Adrenal gland (tissue), 12 donors: Measurements from ENCODE around the gene PPTC7. TPM values are rescaled to one million over a fixed set of nuclear protein-coding genes. Genes with fewer than 3 reads are reported as not detected.
"Not testable (repeated sequence)": the region's sequence is repeated elsewhere in the genome, so short reads cannot be mapped to it uniquely, and the experiment has no call there.

Experiments used
- DNase-seq, 7 donors: peaks; one replicate each; pipeline ENCODE4 v3.0.0-alpha.2; 2019 to 2020
- H3K27ac ChIP-seq, 5 donors: fragments of 200-600 bp; sonication (generic) in 4 of 5; 1 replicate in 3 of 5; 2 replicates in 2 of 5; pipeline versions ENCODE4 v1.5.1 to v1.8.0; 2016 to 2020; ENCODE audit warnings: mild to moderate bottlenecking in 1 of 5
- H3K27me3 ChIP-seq: fragments of 200-600 bp; 2 replicates; pipeline ENCODE4 v1.8.0; 2021
- H3K36me3 ChIP-seq, 2 donors: fragments of 200-600 bp; replicated peaks in 1 of 2; 1 replicate in 1 of 2; 2 replicates in 1 of 2; pipeline versions ENCODE4 v1.5.1 to v1.8.0; 2018 to 2022
- H3K4me1 ChIP-seq, 2 donors: fragments of 200-600 bp; replicated peaks in 1 of 2; 1 replicate in 1 of 2; 2 replicates in 1 of 2; pipeline versions ENCODE4 v1.5.1 to v1.8.0; 2018 to 2021
- H3K4me3 ChIP-seq, 4 donors: fragments of 200-600 bp; sonication (generic) in 3 of 4; one replicate each; pipeline ENCODE4 v1.5.1; 2016 to 2018
- H3K9me3 ChIP-seq, 3 donors: fragments of 200-600 bp; sonication (generic) in 1 of 3; replicated peaks in 1 of 3; 1 replicate in 2 of 3; 2 replicates in 1 of 3; pipeline versions ENCODE4 v1.5.1 to v1.8.0; 2016 to 2021
- POLR2A ChIP-seq, 2 donors: fragments of 450-650 bp; IDR thresholded peaks; one replicate each; pipeline ENCODE4 v1.6.1; 2017; ENCODE audit warnings: antibody characterized with exemption in 2 of 2, mild to moderate bottlenecking in 2 of 2, moderate library complexity in 1 of 2
- WGBS, 4 donors: extraction: QIAGEN DNeasy Blood & Tissue Kit in 2 of 4; methylation state at CpG; one replicate each; pipeline versions ENCODE4 v1.1.5 to v1.1.7; 2013 to 2017; 5-methylcytosine and 5-hydroxymethylcytosine counted together
- intact Hi-C, 2 donors: fragments of 100-400 bp; cut with DNase I; formaldehyde crosslinking; loops; one replicate each; pipeline versions ENCODE4 v1.14.1 to v1.15.0; 2022 to 2023
- polyA plus RNA-seq, 3 donors: library from polyadenylated mRNA; stranded (reverse); fragments of 200-250 nt in 2 of 3; fragments of 350-450 nt in 1 of 3; fragmentation: Illumina TruSeq in 1 of 3; extraction: RNeasy Lipid Tissue Mini Kit (QIAGEN cat#74804) in 1 of 3; gene quantifications; one replicate each; pipeline ENCODE4 v1.2.3, GENCODE V29; 2013 to 2014
- total RNA-seq, 9 donors: library from RNA; depleted of rRNA in 4 of 9; stranded (reverse); fragments of >200 nt in 4 of 9; fragments of 120-200 nt in 1 of 9; fragmentation: NEBNext Ultra II Directional in 1 of 9; extraction: Animal tissue kit (Norgen Biotek cat#: 25700) in 1 of 9; gene quantifications; one replicate each; pipeline versions ENCODE4 v1.1.0 to v1.2.4, GENCODE V29; 2013 to 2023
- TF ChIP-seq, protein P1 (sequence below), 6 experiments: fragments of 450-650 bp in 4 of 6; fragments of 200-600 bp in 2 of 6; sonication (generic) in 1 of 6; IDR thresholded peaks; 1 replicate in 5 of 6; 2 replicates in 1 of 6; pipeline versions ENCODE4 v1.5.1 to v1.8.0; 2016 to 2021; ENCODE audit warnings: antibody characterized with exemption in 6 of 6, mild to moderate bottlenecking in 2 of 6, moderate library complexity in 1 of 6
- donor health status: healthy with polysubstance abuse.
- donor health status: Bipolar disorder and iron deficiency.
- donor health status: DM: yes; HTN: yes; CAD: no.
- donor health status: DM: no; HTN: no; CAD: no.
- donor health status: DM: no; HTN: no; CAD: no.
- donor health status: DM: yes; HTN: yes; CAD: no.

PPTC7 gene
- total and polyA plus RNA-seq, 12 donors = 7.1 to 43.4 (median 20.1) TPM

DNA sequence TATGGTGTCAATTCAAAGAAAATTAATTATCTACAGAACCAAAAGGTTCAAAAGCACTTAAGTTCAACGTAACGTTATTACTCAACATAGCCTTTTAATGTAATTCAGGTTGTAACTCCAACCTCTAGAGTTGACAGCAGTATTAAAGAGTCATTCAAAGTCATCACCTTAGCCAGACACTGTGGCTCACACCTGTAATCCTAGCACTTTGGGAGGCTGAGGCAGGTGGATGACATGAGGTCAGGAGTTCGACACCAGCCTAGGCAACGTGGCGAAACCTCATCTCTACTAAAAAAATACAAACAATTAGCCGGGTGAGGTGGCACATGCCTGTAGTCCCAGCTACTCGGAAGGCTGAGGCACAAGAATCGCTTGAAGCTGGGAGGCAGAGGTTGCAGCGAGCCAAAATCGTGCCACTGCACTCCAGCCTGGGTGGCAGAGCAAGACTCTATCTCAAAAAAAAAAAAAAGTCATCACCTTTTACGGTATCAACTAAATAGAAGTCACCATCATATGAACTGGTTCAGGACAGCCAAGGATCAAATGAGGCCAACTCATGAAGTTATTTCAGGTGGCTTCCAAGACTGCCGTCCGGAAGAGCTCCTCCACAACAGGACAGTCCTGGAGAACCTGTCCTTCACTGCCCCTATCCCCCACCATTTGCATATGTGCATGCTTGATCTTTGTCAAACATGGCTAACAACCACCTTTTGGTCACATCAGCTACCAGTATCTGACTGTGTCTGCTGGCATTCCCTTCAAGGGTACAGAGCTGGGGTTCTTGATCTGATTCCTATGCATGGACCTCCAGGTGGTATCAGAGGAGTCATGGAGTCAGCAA lies 4.2 kb downstream of the PPTC7 start:
- WGBS, 4 donors = 80 to 89% (median 81%) methylated on average over 10 to 13 of the region's 13 CpGs
- no peaks in the 10 kb centered on the region for H3K36me3 ChIP-seq
- H3K27me3 ChIP-seq = no peaks in the 10 kb centered on the region
- intact Hi-C loops = no loop called here
- TF ChIP-seq, protein P1, sequence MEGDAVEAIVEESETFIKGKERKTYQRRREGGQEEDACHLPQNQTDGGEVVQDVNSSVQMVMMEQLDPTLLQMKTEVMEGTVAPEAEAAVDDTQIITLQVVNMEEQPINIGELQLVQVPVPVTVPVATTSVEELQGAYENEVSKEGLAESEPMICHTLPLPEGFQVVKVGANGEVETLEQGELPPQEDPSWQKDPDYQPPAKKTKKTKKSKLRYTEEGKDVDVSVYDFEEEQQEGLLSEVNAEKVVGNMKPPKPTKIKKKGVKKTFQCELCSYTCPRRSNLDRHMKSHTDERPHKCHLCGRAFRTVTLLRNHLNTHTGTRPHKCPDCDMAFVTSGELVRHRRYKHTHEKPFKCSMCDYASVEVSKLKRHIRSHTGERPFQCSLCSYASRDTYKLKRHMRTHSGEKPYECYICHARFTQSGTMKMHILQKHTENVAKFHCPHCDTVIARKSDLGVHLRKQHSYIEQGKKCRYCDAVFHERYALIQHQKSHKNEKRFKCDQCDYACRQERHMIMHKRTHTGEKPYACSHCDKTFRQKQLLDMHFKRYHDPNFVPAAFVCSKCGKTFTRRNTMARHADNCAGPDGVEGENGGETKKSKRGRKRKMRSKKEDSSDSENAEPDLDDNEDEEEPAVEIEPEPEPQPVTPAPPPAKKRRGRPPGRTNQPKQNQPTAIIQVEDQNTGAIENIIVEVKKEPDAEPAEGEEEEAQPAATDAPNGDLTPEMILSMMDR (IDR thresholded peaks at IDR 0.05) = no peak
- TF ChIP-seq POLR2A (IDR thresholded peaks at IDR 0.05) = no peak
- H3K4me1 ChIP-seq = peaks cover 46 to 83% of the 10 kb centered on the region in 2 donors
- DNase-seq = peak in 1 of 7 donors; percentile 42
- H3K4me3 ChIP-seq = peak overlapping the region in 2 of 4 donors; percentile 3 to 11
- H3K27ac ChIP-seq = peak overlapping the region in 4 of 5 donors; percentile 59 to 89 (median 82)
- no peaks in the 10 kb centered on the region for H3K9me3 ChIP-seq

DNA sequence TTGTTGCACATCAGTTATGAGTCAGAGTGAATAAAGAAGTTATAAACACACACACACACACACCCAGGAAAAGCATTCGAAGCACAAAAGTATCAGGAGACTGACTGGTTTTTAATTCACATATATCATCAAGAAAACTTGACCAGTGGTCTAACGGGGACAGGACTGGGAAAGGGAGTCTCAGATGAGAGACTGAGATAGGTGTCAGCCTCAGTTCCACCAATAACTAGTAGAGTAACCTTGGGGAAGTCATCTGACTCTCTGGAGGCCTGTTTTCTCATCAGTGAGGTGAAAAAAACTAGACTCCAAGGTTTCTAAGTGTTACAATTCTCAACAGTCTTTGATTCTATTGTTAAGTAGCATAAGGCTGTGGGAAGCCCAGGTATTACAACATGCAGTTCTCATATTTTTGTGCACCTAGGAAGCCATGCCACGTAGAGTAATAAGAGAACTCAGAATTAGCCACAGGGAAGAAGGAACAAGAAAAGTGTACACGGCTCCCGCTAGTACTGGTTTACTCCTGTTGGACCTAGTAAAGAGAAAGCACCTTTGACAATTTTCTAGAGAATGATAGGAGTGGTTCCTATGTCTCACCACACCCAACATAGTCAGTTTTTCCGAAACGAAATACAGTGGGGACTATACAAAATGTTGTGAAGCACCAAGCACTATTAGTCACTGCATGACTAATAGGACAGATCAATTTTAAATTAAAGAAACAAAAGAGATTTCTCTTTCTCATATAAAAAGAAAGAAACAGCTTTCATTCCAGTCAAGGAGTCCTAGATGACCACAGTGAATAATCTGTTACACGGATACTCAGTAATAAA lies 5.0 kb downstream of the PPTC7 start:
- Histone ChIP-seq H3K27me3 (no peaks in the 10 kb centered on the region), H3K9me3 (no peaks in the 10 kb centered on the region), H3K27ac (peak overlapping the region; percentile 50 to 89 (median 78)), H3K4me3 (peak overlapping the region in 2 of 4 donors; percentile 3 to 17), H3K4me1 (peaks cover 42 to 83% of the 10 kb centered on the region in 2 donors), H3K36me3 (no peaks in the 10 kb centered on the region)
- 20 to 29% (median 26%) methylated on average over 8 of the region's 8 CpGs for WGBS, 4 donors
- peak in 1 of 7 donors; percentile 44 for DNase-seq
- intact Hi-C loops = no loop called here
- TF ChIP-seq POLR2A (IDR thresholded peaks at IDR 0.05) = peak in 1 of 2 donors; percentile 50
- TF ChIP-seq, protein P1 (IDR thresholded peaks at IDR 0.05) = no peak

DNA sequence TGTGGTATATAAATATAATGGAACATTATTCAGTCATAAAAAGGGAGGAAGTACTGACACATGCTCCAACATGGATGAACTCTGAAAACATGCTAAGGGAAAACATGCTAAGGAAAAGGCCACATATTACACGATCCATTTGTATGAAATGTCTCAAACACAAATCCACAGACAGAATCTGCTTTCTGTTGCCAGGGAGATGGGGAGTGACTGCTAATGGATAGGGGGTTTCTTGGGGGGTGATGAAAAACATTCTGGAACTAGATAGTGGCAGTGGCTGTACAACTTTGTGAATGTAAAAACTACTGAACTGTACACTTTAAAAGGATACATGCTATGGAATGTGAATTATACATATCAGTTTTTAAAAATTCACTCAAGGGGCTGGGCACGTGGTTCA lies 6.6 kb downstream of the PPTC7 start:
- H3K4me3 ChIP-seq = no peak overlapping the region
- no peak for DNase-seq
- H3K27ac ChIP-seq = peak overlapping the region in 3 of 5 donors; percentile 26 to 89 (median 32)
- WGBS, 4 donors = 88 to 95% (median 94%) methylated on average over 2 of the region's 2 CpGs
- intact Hi-C loops = no loop called here
- no peaks in the 10 kb centered on the region for H3K36me3 ChIP-seq
- peaks cover 42 to 78% of the 10 kb centered on the region in 2 donors for H3K4me1 ChIP-seq
- no peaks in the 10 kb centered on the region for H3K27me3 ChIP-seq
- TF ChIP-seq, protein P1 (IDR thresholded peaks at IDR 0.05) = no peak
- TF ChIP-seq POLR2A (IDR thresholded peaks at IDR 0.05) = no peak
- H3K9me3 ChIP-seq = peaks cover 0 to 1% (median 0%) of the 10 kb centered on the region in 3 donors

DNA sequence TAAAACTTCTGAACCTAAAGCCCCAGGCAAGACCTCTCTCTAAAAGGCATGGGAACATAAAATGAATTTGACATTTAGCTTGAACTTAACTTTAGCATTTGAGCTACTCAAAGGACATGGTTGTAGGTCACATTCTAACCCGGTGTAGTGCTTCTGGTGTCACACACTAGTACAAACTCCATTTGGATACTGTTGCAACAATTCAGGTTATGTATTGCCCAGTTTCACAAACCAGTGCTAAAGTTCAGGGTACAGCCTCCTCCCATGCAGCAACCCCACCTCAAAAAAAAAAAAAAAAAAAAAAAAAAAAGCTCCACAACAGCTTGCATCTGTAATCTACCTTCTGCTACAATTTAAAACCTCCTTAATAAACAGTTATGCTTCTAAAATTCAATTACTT lies 7.8 kb downstream of the PPTC7 start:
- Histone ChIP-seq H3K27ac (peak overlapping the region in 3 of 5 donors; percentile 11 to 61 (median 52)), H3K9me3 (peaks cover 0 to 3% (median 0%) of the 10 kb centered on the region in 3 donors), H3K27me3 (no peaks in the 10 kb centered on the region), H3K4me1 (peaks cover 42 to 66% of the 10 kb centered on the region in 2 donors), H3K36me3 (no peaks in the 10 kb centered on the region), H3K4me3 (no peak overlapping the region)
- intact Hi-C loops = no loop called here
- WGBS, 4 donors = 14 to 29% (median 22%) methylated on average over 1 of the region's 1 CpG
- no peak for TF ChIP-seq POLR2A (IDR thresholded peaks at IDR 0.05)
- TF ChIP-seq, protein P1 (IDR thresholded peaks at IDR 0.05) = no peak
- DNase-seq = no peak

DNA sequence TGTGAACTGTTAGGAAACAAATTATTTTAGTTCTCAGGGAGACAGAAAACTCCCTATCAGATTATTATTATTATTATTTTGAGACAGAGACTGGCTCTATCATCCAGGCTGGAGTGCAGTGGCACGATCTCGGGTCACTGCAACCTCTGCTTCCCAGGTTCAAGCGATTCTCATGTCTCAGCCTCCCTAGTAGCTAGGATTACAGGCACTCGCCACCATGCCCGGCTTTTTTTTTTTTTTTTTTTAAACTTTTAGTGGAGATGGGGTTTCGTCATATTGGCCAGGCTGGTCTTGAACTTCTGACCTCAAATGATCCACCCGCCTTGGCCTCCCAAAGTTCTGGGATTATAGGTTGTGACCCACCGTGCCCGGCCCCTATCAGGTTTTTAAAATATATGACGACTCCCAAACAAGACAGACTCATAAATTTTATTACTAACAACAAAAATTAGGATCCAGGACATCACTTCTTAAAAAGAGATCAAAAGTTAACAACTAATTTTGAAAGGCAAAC lies 8.3 kb downstream of the PPTC7 start:
- WGBS, 4 donors = 51 to 59% (median 52%) methylated on average over 10 of the region's 10 CpGs
- intact Hi-C loops = not testable (repeated sequence)
- H3K4me1 ChIP-seq = peaks cover 42 to 61% of the 10 kb centered on the region in 2 donors

More for the DNA sequence above, 8.3 kb downstream of the PPTC7 start:
- peak overlapping the region in 3 of 5 donors; percentile 11 to 61 (median 52) for H3K27ac ChIP-seq
- not testable (repeated sequence) for H3K27me3 ChIP-seq, H3K36me3 ChIP-seq, H3K4me3 ChIP-seq, H3K9me3 ChIP-seq
- peak in 1 of 7 donors; percentile 49 for DNase-seq
